Neural crest cell (in vitro differentiated cells): ENCODE measurements around the gene UCN2. TPM values are rescaled to one million over a fixed set of nuclear protein-coding genes. Genes with fewer than 3 reads are reported as not detected.

ENCODE experiments used
- DNase-seq: peaks from one replicate; pipeline ENCODE4 v3.0.0; 2021; ENCODE audit warnings: low read depth, mixed read lengths, low spot score
- H3K27ac Mint-ChIP-seq: one replicate; pipeline ENCODE4 v1.8.0; 2021; ENCODE audit warnings: mild to moderate bottlenecking, mixed read lengths; ENCODE audit not compliant: unreplicated experiment
- H3K27me3 Mint-ChIP-seq: 2 replicates; pipeline ENCODE4 v1.8.0; 2021; ENCODE audit warnings: low read depth, mild to moderate bottlenecking, mixed read lengths
- H3K36me3 Mint-ChIP-seq: 2 replicates; pipeline ENCODE4 v1.8.0; 2021; ENCODE audit warnings: low read depth, mild to moderate bottlenecking, mixed read lengths
- H3K4me1 Mint-ChIP-seq: 2 replicates; pipeline ENCODE4 v1.8.0; 2021; ENCODE audit warnings: mixed read lengths
- H3K4me3 Mint-ChIP-seq: one replicate; pipeline ENCODE4 v1.8.0; 2021; ENCODE audit warnings: mild to moderate bottlenecking, mixed read lengths
- H3K9me3 Mint-ChIP-seq: 2 replicates; pipeline ENCODE4 v1.8.0; 2021; ENCODE audit warnings: mixed read lengths
- CTCF ChIP-seq: fragments of 200-600 bp; sonication (generic); conservative IDR thresholded peaks from 2 replicates; pipeline ENCODE4 v1.5.0; 2021; ENCODE audit warnings: antibody characterized with exemption, mild to moderate bottlenecking
- total RNA-seq: library from RNA; stranded (reverse); gene quantifications from 2 replicates; pipeline ENCODE4 v1.2.1, GENCODE V29; 2021

UCN2 gene
- total RNA-seq, 1 donor from 2014 or later = 1.3 TPM

- Mint-ChIP-seq H3K4me1 (peaks cover 7% of the 10 kb centered on the region), H3K4me3 (no peak overlapping the region), H3K27ac (no peak overlapping the region), H3K9me3 (no peaks in the 10 kb centered on the region), H3K27me3 (no peaks in the 10 kb centered on the region), H3K36me3 (peaks cover 5% of the 10 kb centered on the region)
- TF ChIP-seq CTCF = no peak
- DNase-seq = no peak
Measured at GRCh38 chr3:48544141-48544540, 19.4 kb downstream of the UCN2 start.

- TF ChIP-seq CTCF = no peak
- Mint-ChIP-seq H3K36me3 (peaks cover 2% of the 10 kb centered on the region), H3K4me1 (no peaks in the 10 kb centered on the region), H3K4me3 (no peak overlapping the region), H3K9me3 (no peaks in the 10 kb centered on the region), H3K27ac (peak overlapping the region; percentile 6), H3K27me3 (no peaks in the 10 kb centered on the region)
- no peak for DNase-seq
Measured at GRCh38 chr3:48543271-48543866, 20.2 kb downstream of the UCN2 start.

GRCh38 chr3:48538451-48538850 is 25.1 kb downstream of the UCN2 start:
- Mint-ChIP-seq H3K36me3 (peaks cover 21% of the 10 kb centered on the region), H3K9me3 (no peaks in the 10 kb centered on the region), H3K4me1 (no peaks in the 10 kb centered on the region), H3K27ac (no peak overlapping the region), H3K27me3 (no peaks in the 10 kb centered on the region), H3K4me3 (no peak overlapping the region)
- TF ChIP-seq CTCF = no peak
- no peak for DNase-seq

GRCh38 chr3:48536785-48537184 is 26.8 kb downstream of the UCN2 start:
- no peaks in the 10 kb centered on the region for H3K4me1 Mint-ChIP-seq
- H3K27ac Mint-ChIP-seq = no peak overlapping the region
- DNase-seq = no peak
- TF ChIP-seq CTCF = no peak
- no peaks in the 10 kb centered on the region for H3K27me3 Mint-ChIP-seq
- H3K9me3 Mint-ChIP-seq = no peaks in the 10 kb centered on the region
- H3K4me3 Mint-ChIP-seq = no peak overlapping the region
- peaks cover 19% of the 10 kb centered on the region for H3K36me3 Mint-ChIP-seq

- Mint-ChIP-seq H3K9me3 (no peaks in the 10 kb centered on the region), H3K4me1 (no peaks in the 10 kb centered on the region), H3K27me3 (no peaks in the 10 kb centered on the region), H3K27ac (no peak overlapping the region), H3K4me3 (no peak overlapping the region), H3K36me3 (peaks cover 19% of the 10 kb centered on the region)
- no peak for DNase-seq
- TF ChIP-seq CTCF = no peak
Measured at GRCh38 chr3:48536116-48536515, 27.5 kb downstream of the UCN2 start.
